Myocyte (in vitro differentiated cells): ENCODE measurements around the gene PSTPIP1. TPM values are rescaled to one million over a fixed set of nuclear protein-coding genes. Genes with fewer than 3 reads are reported as not detected.

ENCODE experiments used
- DNase-seq: peaks from one replicate; pipeline ENCODE4 v3.0.0-alpha.2; 2012; ENCODE audit warnings: low read depth
- total RNA-seq: library from RNA; depleted of rRNA; stranded (reverse); fragments of >200 nt; gene quantifications from 2 replicates; pipeline ENCODE4 v1.2.3, GENCODE V29; 2014

Gene PSTPIP1
- total RNA-seq, 1 donor from 2014 or later: not detected

GRCh38 chr15:77030048-77030927 is 35.4 kb downstream of the PSTPIP1 start:
- DNase-seq: no peak

- DNase-seq: no peak
These were observed 36.0 kb downstream of the PSTPIP1 start for GRCh38 chr15:77030928-77031375.

GRCh38 chr15:77031376-77032050 is 36.6 kb downstream of the PSTPIP1 start:
- DNase-seq: peak; percentile 90

GRCh38 chr15:77032052-77032646 is 37.2 kb downstream of the PSTPIP1 start:
- no peak for DNase-seq

- no peak for DNase-seq
These were observed 37.9 kb downstream of the PSTPIP1 start for GRCh38 chr15:77032647-77033416.

- DNase-seq: no peak
These were observed 38.4 kb downstream of the PSTPIP1 start for GRCh38 chr15:77033417-77033728.

GRCh38 chr15:77033729-77034671 is 39.1 kb downstream of the PSTPIP1 start:
- no peak for DNase-seq

GRCh38 chr15:77034695-77035489 is 40.0 kb downstream of the PSTPIP1 start:
- DNase-seq: peak; percentile 30

GRCh38 chr15:77035584-77035983 is 40.7 kb downstream of the PSTPIP1 start:
- DNase-seq: no peak

- DNase-seq: no peak
These were observed 41.1 kb downstream of the PSTPIP1 start for GRCh38 chr15:77035999-77036471.

- no peak for DNase-seq
These were observed 41.8 kb downstream of the PSTPIP1 start for GRCh38 chr15:77036537-77037387.

- DNase-seq: no peak
These were observed 42.7 kb downstream of the PSTPIP1 start for GRCh38 chr15:77037388-77038209.

GRCh38 chr15:77038312-77039216 is 43.6 kb downstream of the PSTPIP1 start:
- DNase-seq: no peak

- DNase-seq: peak; percentile 33
These were observed 44.2 kb downstream of the PSTPIP1 start for GRCh38 chr15:77039217-77039533.

GRCh38 chr15:77039848-77040247 is 44.9 kb downstream of the PSTPIP1 start:
- DNase-seq: no peak

GRCh38 chr15:77040673-77041072 is 45.7 kb downstream of the PSTPIP1 start:
- no peak for DNase-seq
